PFSK-1 (cell line): Measurements from ENCODE around the gene ARHGAP21.

Source experiments
- SIN3A ChIP-seq: IDR thresholded peaks from 2 replicates; pipeline ENCODE4 v1.6.1; 2012; ENCODE audit warnings: mild to moderate bottlenecking, low read length, moderate library complexity, borderline replicate concordance; ENCODE audit not compliant: insufficient read depth
- TF ChIP-seq, protein P1 (sequence below), 2 experiments: IDR thresholded peaks; 2 replicates each; pipeline versions ENCODE4 v1.6.1 to v1.8.0; 2011 to 2012; ENCODE audit warnings: low read depth in 2 of 2, low read length in 2 of 2, control low read depth in 1 of 2, inconsistent platforms in 1 of 2, mild to moderate bottlenecking in 1 of 2, moderate library complexity in 1 of 2; ENCODE audit not compliant: insufficient read depth in 1 of 2

DNA sequence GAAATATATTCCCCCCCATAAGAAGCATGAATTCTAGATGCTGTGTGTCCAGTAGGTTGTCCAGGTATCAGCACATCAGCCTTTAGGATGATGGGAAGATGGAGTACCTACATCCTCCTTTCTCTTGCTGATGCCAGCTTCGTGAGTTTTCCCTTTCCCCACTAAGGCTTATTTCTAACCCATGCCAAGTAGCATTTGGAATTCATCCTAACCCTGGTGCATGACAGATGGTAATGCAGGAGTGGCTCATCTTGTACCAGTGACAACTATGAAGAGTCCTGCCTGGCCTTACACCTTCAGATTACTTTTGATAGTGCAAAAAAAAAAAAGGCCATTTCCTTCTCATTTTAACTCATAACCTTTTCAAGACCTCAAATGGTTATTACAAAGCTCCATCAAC, 58.7 kb downstream of the ARHGAP21 start:
- TF ChIP-seq, protein P1, sequence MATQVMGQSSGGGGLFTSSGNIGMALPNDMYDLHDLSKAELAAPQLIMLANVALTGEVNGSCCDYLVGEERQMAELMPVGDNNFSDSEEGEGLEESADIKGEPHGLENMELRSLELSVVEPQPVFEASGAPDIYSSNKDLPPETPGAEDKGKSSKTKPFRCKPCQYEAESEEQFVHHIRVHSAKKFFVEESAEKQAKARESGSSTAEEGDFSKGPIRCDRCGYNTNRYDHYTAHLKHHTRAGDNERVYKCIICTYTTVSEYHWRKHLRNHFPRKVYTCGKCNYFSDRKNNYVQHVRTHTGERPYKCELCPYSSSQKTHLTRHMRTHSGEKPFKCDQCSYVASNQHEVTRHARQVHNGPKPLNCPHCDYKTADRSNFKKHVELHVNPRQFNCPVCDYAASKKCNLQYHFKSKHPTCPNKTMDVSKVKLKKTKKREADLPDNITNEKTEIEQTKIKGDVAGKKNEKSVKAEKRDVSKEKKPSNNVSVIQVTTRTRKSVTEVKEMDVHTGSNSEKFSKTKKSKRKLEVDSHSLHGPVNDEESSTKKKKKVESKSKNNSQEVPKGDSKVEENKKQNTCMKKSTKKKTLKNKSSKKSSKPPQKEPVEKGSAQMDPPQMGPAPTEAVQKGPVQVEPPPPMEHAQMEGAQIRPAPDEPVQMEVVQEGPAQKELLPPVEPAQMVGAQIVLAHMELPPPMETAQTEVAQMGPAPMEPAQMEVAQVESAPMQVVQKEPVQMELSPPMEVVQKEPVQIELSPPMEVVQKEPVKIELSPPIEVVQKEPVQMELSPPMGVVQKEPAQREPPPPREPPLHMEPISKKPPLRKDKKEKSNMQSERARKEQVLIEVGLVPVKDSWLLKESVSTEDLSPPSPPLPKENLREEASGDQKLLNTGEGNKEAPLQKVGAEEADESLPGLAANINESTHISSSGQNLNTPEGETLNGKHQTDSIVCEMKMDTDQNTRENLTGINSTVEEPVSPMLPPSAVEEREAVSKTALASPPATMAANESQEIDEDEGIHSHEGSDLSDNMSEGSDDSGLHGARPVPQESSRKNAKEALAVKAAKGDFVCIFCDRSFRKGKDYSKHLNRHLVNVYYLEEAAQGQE (IDR thresholded peaks at IDR 0.05; ENCODE audit: insufficient read depth in 1 of 2, low read depth in 2 of 2, low read length in 2 of 2), result no peak
- TF ChIP-seq SIN3A, result no peak
